Measurements from ENCODE around the gene RAMACL.
"Not testable (repeated sequence)": the region's sequence is repeated elsewhere in the genome, so short reads cannot be mapped to it uniquely, and the experiment has no call there.

RAMACL gene

GRCh38 chr6:166554316-166554715 is 32.2 kb downstream of the RAMACL start:
- DNase-seq (ENCODE audit: low read depth in 2 of 2), result no peak

- no peak for DNase-seq (ENCODE audit: low read depth in 2 of 2)
Measured at GRCh38 chr6:166553563-166554271, 32.8 kb downstream of the RAMACL start.

GRCh38 chr6:166552600-166552999 is 33.9 kb downstream of the RAMACL start:
- no peak for DNase-seq (ENCODE audit: low read depth in 2 of 2)

- DNase-seq (ENCODE audit: low read depth in 2 of 2), result no peak
Measured at GRCh38 chr6:166551754-166552495, 34.6 kb downstream of the RAMACL start.

- DNase-seq (ENCODE audit: low read depth in 2 of 2), result no peak
Measured at GRCh38 chr6:166546653-166547052, 39.8 kb downstream of the RAMACL start.

GRCh38 chr6:166545156-166546034 is 41.1 kb downstream of the RAMACL start:
- no peak for DNase-seq (ENCODE audit: low read depth in 2 of 2)

GRCh38 chr6:166544296-166544605 is 42.2 kb downstream of the RAMACL start:
- no peak for DNase-seq (ENCODE audit: low read depth in 2 of 2)

GRCh38 chr6:166543603-166544295 is 42.7 kb downstream of the RAMACL start:
- DNase-seq (ENCODE audit: low read depth in 2 of 2), result no peak

- DNase-seq (ENCODE audit: low read depth in 2 of 2), result no peak
Measured at GRCh38 chr6:166542580-166542912, 43.9 kb downstream of the RAMACL start.

GRCh38 chr6:166541876-166542579 is 44.5 kb downstream of the RAMACL start:
- no peak for DNase-seq (ENCODE audit: low read depth in 2 of 2)

GRCh38 chr6:166541366-166541765 is 45.1 kb downstream of the RAMACL start:
- DNase-seq (ENCODE audit: low read depth in 2 of 2), result no peak

GRCh38 chr6:166540631-166541331 is 45.7 kb downstream of the RAMACL start:
- peak; percentile 38 to 43 for DNase-seq (ENCODE audit: low read depth in 2 of 2)

- DNase-seq (ENCODE audit: low read depth in 2 of 2), result no peak
Measured at GRCh38 chr6:166539543-166539942, 46.9 kb downstream of the RAMACL start.

GRCh38 chr6:166539011-166539385 is 47.5 kb downstream of the RAMACL start:
- DNase-seq (ENCODE audit: low read depth in 2 of 2), result not testable (repeated sequence)

- no peak for DNase-seq (ENCODE audit: low read depth in 2 of 2)
Measured at GRCh38 chr6:166538297-166539010, 48.0 kb downstream of the RAMACL start.

GRCh38 chr6:166534658-166535406 is 51.6 kb downstream of the RAMACL start:
- DNase-seq (ENCODE audit: low read depth in 2 of 2), result no peak

- DNase-seq (ENCODE audit: low read depth in 2 of 2), result no peak
Measured at GRCh38 chr6:166533205-166533824, 53.2 kb downstream of the RAMACL start.

Data from stimulated activated CD8-positive, alpha-beta memory T cell treated with anti-CD3 and anti-CD28 coated beads, Interleukin-15, amount 100 ng/mL, for 4 hours (primary cell).